ENCODE results near the gene PIF1. TPM values are rescaled to one million over a fixed set of nuclear protein-coding genes. Genes with fewer than 3 reads are reported as not detected.

Gene PIF1
- total RNA-seq (1 to 10 TPM in 1 of 2 donors, under 1 TPM in 1; 0.42 to 7.3 TPM), polyA plus RNA-seq (under 1 TPM; 0.61 to 0.67 TPM)

GRCh38 chr15:64825431-64826294 is at the start of gene PIF1:
Gene PIF1 (minus strand): TSS chr15:64825647. CDS start chr15:64824335, 1,312 bp downstream.
- 9% methylated on average over 35 of the region's 35 CpGs for WGBS
- Histone ChIP-seq H3K27ac (ENCODE audit: low read depth in 1 of 2, low read length in 2 of 2) (peak within 1 kb of the TSS; percentile 2 to 6), H3K36me3 (ENCODE audit: control insufficient read depth in 4 of 4, insufficient read depth in 3 of 4, low read depth in 1 of 4, low read length in 3 of 4) (no peaks in the 10 kb centered on the region), H3K9ac (ENCODE audit: low read depth in 1 of 2, low read length in 2 of 2) (no peak within 1 kb of the TSS), H3K27me3 (ENCODE audit: control insufficient read depth in 4 of 4, insufficient read depth in 4 of 4, low read length in 3 of 4) (no peaks in the 10 kb centered on the region), H3K4me1 (ENCODE audit: control insufficient read depth in 4 of 4, insufficient read depth in 4 of 4, low read length in 3 of 4) (peaks cover 14 to 26% (median 18%) of the 10 kb centered on the region in 4 donors), H3K9me3 (ENCODE audit: control insufficient read depth in 4 of 4, low read length in 3 of 4) (no peaks in the 10 kb centered on the region), H3K4me3 (ENCODE audit: low read depth in 1 of 3, low read length in 3 of 3) (peak within 1 kb of the TSS; percentile 4 to 49 (median 45))
- TF ChIP-seq REST (IDR thresholded peaks at IDR 0.05) (peak; percentile 50), RAD21 (IDR thresholded peaks at IDR 0.05) (peak in 1 of 2 donors; percentile 29), YY1 (IDR thresholded peaks at IDR 0.05) (peak; percentile 89), SP1 (IDR thresholded peaks at IDR 0.05) (peak; percentile 78), HNF4A (conservative IDR thresholded peaks at IDR 0.05) (peak in 1 of 2 donors; percentile 49), EGR1 (IDR thresholded peaks at IDR 0.05; ENCODE audit: low read depth in 2 of 2) (peak in 1 of 2 donors; percentile 27), RXRA (IDR thresholded peaks at IDR 0.05) (peak in 1 of 2 donors; percentile 5), FOXA2 (IDR thresholded peaks at IDR 0.05) (peak; percentile 6), NR2F2 (IDR thresholded peaks at IDR 0.05) (no peak), GABPA (IDR thresholded peaks at IDR 0.05 in 1 of 2, conservative IDR thresholded peaks at IDR 0.05 in 1 of 2) (no peak), JUND (IDR thresholded peaks at IDR 0.05) (peak in 1 of 2 donors; percentile 23)
- TF ChIP-seq, protein P1, sequence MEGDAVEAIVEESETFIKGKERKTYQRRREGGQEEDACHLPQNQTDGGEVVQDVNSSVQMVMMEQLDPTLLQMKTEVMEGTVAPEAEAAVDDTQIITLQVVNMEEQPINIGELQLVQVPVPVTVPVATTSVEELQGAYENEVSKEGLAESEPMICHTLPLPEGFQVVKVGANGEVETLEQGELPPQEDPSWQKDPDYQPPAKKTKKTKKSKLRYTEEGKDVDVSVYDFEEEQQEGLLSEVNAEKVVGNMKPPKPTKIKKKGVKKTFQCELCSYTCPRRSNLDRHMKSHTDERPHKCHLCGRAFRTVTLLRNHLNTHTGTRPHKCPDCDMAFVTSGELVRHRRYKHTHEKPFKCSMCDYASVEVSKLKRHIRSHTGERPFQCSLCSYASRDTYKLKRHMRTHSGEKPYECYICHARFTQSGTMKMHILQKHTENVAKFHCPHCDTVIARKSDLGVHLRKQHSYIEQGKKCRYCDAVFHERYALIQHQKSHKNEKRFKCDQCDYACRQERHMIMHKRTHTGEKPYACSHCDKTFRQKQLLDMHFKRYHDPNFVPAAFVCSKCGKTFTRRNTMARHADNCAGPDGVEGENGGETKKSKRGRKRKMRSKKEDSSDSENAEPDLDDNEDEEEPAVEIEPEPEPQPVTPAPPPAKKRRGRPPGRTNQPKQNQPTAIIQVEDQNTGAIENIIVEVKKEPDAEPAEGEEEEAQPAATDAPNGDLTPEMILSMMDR (IDR thresholded peaks at IDR 0.05; ENCODE audit: low read depth, low read length, missing input control), result no peak
- TF ChIP-seq, protein P2, sequence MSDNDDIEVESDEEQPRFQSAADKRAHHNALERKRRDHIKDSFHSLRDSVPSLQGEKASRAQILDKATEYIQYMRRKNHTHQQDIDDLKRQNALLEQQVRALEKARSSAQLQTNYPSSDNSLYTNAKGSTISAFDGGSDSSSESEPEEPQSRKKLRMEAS (IDR thresholded peaks at IDR 0.05), result peak; percentile 40
- DNase-seq (ENCODE audit: low spot score), result peak; percentile 89

DNA sequence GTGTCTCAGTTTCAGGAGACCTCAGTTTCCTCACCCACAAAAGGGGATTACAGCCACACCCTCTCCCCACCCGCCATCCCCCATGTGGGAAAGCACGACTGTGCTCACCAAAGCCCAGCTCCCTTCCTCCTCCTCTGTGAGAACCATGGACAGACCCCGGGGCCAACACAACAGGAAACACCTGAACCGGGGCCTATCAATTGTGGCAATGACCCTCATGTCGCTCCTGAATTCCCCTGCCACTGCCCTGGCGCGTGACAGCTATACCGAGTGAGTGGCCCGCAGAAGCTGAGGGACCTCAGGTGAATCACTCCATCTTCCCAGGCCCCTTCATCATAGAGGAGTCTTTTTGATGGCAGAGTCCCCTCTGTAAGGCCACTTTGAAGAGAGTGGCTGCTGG is 44.9 kb upstream of the PIF1 start:
- peaks cover 0 to 5% (median 0%) of the 10 kb centered on the region in 4 donors for H3K36me3 ChIP-seq (ENCODE audit: control insufficient read depth in 4 of 4, insufficient read depth in 3 of 4, low read depth in 1 of 4, low read length in 3 of 4)
- no peak overlapping the region for H3K9ac ChIP-seq (ENCODE audit: low read depth in 1 of 2, low read length in 2 of 2)
- no peak overlapping the region for H3K4me3 ChIP-seq (ENCODE audit: low read depth in 1 of 3, low read length in 3 of 3)
- peak overlapping the region in 1 of 2 donors; percentile 37 for H3K27ac ChIP-seq (ENCODE audit: low read depth in 1 of 2, low read length in 2 of 2)
- no peaks in the 10 kb centered on the region for H3K27me3 ChIP-seq (ENCODE audit: control insufficient read depth in 4 of 4, insufficient read depth in 4 of 4, low read length in 3 of 4)
- peaks cover 0 to 10% (median 0%) of the 10 kb centered on the region in 4 donors for H3K4me1 ChIP-seq (ENCODE audit: control insufficient read depth in 4 of 4, insufficient read depth in 4 of 4, low read length in 3 of 4)
- H3K9me3 ChIP-seq (ENCODE audit: control insufficient read depth in 4 of 4, low read length in 3 of 4), result no peaks in the 10 kb centered on the region
- WGBS, result 85% methylated on average over 9 of the region's 9 CpGs
- no peak for DNase-seq (ENCODE audit: low spot score)
- TF ChIP-seq NR2F2 (IDR thresholded peaks at IDR 0.05), result peak; percentile 21
- no peak for TF ChIP-seq RXRA (IDR thresholded peaks at IDR 0.05)
- TF ChIP-seq, protein P2 (IDR thresholded peaks at IDR 0.05), result no peak
- TF ChIP-seq FOXA1 (IDR thresholded peaks at IDR 0.05), result no peak
- TF ChIP-seq, protein P1 (IDR thresholded peaks at IDR 0.05; ENCODE audit: low read depth, low read length, missing input control), result no peak

All from liver (tissue), 9 donors.